Activated CD4-positive, alpha-beta T cell treated with anti-CD3 and anti-CD28 coated beads for 48 hours (primary cell): ENCODE results near the gene DYSF.
"Not testable (repeated sequence)": the region's sequence is repeated elsewhere in the genome, so short reads cannot be mapped to it uniquely, and the experiment has no call there.

Source experiments
- DNase-seq: peaks from one replicate; pipeline ENCODE4 v3.0.0-alpha.2; 2020

Gene DYSF

DNA sequence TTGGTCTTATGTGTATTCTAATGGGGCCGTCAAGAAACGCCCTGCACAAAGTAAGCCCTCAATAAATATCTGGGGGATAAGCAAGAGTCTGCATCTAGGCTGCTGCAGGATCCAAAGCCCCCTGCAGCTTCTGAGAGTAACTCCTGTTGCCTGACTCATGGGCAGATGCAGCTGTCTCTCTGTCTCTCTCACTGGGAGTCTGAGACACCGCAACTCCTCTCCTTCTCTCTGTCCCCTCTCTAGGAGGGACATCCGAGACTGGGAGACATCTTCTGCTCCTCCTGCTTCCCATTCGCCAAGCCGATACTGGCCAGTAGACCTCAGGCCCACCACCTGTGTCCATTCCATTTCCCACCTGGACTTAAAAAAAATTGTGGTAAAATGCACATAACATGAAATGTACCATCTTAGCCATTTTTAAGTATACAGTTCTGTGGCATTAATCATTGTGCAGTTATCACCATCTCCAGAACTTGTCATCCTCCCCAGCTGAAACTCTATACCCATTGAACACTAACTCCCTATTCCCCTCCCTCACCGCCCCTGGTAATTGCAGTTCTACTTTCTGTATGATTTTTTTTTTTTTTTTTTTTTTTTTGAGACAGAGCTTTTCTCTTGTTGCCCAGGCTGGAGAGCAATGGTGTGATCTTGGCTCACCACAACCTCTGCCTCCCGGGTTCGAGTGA lies 20.1 kb downstream of the DYSF start:
- DNase-seq, result no peak

DNA sequence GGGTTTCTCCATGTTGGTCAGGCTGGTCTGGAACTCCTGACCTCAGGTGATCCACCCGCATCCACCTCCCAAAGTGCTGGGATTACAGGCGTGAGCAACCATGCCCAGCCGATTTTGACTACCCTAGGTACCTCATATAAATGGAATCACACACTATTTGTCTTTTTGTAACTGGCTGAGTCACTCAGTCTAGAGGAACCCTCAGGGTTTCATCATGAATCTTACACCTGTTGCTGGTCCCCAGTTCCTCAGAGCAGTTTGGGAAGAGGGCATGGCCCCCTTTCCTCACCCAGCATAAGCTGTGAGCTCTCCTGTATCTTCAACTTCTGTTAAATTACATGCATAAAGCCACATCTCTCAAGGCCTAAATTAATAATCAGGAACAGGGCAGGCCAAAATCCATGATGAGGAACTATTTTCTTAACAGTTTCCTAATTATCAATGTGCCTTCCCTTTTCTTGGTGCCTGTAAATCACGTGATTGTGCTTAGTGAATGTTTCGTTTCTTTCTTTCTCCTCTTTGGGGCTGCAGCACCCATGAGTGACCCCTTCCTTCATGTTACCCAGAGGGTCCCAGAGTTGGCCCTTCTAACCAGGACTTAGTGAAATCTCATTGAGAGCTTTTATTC lies 20.9 kb downstream of the DYSF start:
- no peak for DNase-seq

GRCh38 chr2:71474744-71475397 lies 21.5 kb downstream of the DYSF start:
- no peak for DNase-seq

GRCh38 chr2:71476495-71476894 lies 23.1 kb downstream of the DYSF start:
- no peak for DNase-seq

DNA sequence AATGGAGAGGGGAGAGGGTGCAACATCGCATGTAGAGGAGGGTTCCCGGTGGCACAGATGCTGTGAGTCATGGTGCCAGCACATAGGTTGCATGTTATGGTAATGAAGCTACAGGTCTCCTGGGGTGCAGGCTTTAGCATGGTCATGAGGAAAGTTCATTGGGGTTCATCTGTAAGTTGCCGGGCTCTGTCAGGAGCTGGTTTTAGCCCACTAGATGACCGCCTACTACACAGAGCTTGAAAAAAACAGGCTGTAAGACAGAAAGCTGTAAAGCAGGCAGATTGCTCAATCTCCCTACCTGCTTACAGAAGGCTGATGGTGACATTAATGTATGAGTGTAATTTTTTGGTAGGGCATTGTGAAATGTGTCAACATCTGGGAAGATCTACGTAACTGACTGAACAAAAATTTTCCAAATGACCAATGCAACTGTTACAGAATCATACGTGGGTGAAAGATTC lies 23.9 kb downstream of the DYSF start:
- no peak for DNase-seq

GRCh38 chr2:71478806-71479205 lies 25.4 kb downstream of the DYSF start:
- no peak for DNase-seq

GRCh38 chr2:71479261-71479660 lies 25.9 kb downstream of the DYSF start:
- DNase-seq, result no peak

DNA sequence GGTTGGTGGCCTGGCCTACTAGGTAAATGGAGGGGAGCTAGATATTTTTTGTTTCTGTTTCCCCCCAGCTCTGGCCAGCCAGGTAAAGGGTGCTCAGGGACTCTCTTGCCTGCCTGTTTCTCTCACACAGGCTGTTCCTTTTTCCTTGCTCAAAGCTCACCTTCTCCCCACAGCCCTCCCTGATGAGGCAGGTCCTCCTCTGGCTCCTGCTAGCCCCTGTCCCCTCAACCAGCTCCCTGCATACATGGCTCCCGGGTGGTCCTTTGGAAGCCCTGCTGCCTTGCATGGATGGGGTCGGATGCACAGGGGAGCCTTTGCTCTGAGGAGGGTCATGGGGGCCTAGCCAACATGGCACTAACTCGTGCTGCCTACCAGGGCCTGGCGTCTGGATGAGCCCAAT lies 27.8 kb downstream of the DYSF start:
- no peak for DNase-seq

DNA sequence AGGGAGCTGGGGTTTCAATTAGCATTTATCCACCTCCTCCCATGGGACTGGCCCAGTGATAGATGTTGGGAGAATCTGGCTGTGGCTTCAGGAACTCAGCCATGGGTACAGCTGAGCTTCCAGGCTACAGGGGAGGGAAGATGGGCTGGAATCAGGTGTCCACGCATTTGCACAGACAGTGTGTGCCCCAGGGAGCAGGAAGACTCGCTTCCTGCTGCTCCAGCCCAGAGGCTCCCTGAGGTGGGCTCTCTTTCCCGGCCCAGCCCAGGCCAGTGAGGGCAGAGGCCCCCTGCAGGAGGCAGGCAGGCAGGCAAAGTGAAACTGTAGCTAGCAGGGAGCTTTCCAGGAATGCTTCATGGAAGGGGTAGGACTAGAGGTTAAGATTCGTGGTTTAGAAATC lies 28.7 kb downstream of the DYSF start:
- DNase-seq, result no peak

GRCh38 chr2:71483246-71483645 lies 29.9 kb downstream of the DYSF start:
- DNase-seq, result no peak

GRCh38 chr2:71484354-71484753 lies 31.0 kb downstream of the DYSF start:
- DNase-seq, result no peak

GRCh38 chr2:71486881-71487640 lies 33.7 kb downstream of the DYSF start:
- no peak for DNase-seq

DNA sequence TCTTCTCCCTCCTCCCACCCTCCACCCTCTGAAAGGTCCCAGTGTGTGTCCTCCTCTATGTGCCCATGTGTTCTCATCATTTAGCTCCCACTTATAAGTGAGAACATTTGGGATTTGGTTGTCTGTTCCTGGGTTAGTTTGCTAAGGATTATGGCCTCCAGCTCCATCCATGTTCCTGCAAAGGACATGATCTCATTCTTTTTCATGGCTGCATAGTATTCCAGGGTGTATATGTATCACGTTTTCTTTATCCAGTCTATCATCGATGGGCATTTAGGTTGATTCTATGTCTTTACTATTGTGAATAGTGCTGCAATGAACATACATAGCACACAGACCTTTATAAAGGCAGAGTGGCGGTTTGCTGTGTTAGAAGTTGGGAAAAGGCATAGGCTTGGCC lies 38.2 kb downstream of the DYSF start:
- not testable (repeated sequence) for DNase-seq

DNA sequence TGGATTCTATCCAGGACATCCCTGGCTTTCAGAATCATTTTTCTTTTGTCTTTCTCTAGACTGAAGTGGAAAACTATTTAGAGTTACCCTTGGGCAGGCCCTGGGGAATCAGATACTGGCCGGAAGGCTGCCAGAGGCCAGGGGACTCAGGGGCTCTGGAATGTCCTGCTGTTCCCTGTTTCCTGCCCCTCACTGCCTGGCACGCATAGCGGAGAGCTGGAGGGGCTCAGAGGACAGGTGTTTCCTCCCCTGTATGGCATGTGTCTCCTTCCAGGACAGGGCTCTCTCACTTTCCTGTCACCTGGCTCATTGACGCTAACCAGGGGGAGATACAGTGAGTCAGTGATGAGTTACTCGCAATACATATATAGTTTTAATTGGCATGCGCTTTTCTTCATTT lies 38.8 kb downstream of the DYSF start:
- DNase-seq, result no peak

- no peak for DNase-seq
These were observed 40.7 kb downstream of the DYSF start for GRCh38 chr2:71494091-71494490.

DNA sequence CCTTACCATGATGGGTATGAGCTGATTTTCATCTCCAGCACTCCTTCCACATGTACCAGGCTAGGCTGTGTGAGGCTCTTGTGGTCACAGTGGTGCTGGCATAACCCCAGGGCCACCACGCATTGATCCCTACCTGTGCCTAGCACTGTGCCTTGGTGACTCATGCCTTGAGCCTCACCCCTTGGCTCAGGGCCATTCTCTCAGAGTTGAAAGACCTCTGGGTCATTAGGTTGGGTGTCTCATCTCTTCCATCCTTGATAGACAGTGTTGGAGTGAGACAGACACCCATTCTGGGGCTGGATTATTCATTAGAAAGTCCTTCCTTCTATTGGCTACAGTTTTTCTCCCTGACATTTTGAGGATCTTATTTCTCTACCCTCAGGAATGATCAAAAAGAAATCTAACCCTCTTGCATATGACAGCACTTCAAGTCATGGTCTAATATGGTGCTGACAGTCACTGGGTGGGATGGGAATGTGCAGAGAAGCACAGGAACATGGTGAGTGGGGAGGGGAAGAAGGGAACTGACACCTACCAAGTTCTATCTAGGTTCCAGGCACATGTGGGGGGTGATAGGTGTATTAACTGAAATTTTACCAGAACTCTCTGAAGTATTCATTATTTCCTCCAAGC lies 41.3 kb downstream of the DYSF start:
- no peak for DNase-seq

DNA sequence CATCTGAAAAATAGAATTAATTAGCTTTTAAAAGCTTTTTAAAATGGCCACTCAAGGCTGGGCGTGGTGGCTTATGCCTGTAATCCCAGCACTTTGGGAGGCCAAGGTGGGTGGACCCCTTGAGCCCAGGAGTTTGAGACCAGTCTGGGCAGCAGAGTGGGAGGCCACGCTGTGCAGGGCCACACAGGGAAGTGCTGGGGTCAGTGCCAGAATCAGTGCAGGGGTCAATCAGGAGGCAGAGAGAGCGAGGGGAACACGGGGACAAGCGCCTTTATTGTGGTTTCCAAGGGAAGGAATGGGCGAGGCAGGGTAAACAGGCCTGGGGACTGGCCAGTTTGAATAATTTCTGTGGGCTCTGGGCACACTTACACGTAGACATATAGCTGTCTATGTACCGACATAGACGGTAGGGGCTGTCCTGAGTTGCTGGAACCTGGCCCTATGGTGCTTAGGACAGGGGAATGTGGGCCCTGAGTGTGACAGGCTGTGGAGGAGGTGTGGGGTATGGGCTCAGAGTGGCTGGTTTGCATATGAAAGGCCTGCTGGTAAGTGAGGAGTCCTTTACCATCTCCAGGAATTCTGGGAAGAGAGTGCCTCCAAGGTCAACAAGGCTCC lies 42.9 kb downstream of the DYSF start:
- DNase-seq, result no peak

DNA sequence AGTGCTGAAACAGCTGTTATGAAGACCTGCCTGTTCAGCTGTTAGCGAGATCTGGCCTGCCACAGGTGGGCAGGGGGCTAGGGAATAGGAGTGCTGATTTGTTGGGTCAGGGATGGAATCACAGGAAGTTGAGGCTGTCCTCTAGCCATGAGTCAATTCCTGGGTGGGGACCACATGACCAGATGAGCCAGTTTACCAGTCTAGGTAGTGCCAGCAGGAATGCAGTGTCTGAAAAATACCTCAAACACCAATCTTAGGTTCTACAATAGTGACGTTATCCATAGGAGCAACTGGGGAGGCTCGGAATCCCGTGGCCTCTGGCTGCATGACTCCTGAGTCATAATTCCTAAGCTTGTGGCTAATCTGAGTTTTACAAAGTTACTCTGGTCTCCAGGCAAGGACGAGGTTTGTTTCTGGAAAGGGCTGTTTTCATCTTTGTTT lies 44.9 kb downstream of the DYSF start:
- DNase-seq, result no peak

- DNase-seq, result no peak
These were observed 46.3 kb downstream of the DYSF start for GRCh38 chr2:71499691-71500090.

GRCh38 chr2:71500426-71501079 lies 47.2 kb downstream of the DYSF start:
- DNase-seq, result no peak

DNA sequence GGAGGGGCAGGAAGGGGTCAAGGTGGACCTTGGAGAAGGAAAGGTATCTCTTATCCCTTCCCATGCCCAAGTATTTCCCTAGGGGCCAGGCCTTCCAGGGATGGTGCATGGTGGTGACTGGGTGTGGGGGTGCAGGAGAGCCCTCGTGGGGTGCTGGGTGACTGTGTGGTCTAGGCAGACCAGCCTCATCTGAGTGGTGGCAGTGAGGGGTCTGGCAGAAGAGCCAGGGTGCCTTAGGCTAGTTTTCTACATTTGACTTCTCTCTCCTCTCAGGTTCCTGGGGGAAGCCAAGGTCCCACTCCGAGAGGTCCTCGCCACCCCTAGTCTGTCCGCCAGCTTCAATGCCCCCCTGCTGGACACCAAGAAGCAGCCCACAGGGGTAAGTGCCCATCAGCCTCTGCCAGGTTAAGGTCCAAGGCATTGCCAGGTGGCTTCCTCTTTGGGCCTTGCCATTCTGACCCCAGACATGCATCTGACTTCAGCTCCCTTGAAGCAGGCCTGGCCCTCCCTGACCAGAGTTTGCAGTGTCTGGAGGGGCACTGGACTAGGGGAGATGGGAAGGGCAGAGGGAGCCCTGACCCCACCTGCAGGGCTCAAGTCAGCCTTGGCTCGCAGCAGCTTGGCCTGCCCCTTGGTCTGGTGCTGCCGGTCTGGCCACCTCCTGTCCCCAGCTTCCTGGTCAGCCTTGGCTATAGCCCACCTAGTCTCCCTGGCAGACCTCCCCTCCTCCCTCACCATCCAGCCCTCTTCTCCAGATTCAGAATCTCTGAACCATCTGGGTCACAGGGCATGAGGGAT lies 49.8 kb downstream of the DYSF start:
- no peak for DNase-seq
